Activated CD4-positive, alpha-beta T cell treated with anti-CD3 and anti-CD28 coated beads, Interleukin-2, amount 50 U/mL, for 1 hour (primary cell): Measurements from ENCODE around the gene CTBP1.
"Not testable (repeated sequence)": the region's sequence is repeated elsewhere in the genome, so short reads cannot be mapped to it uniquely, and the experiment has no call there.

Source experiments
- DNase-seq: peaks from one replicate; pipeline ENCODE4 v3.0.0-alpha.2; 2020

CTBP1 gene

GRCh38 chr4:1248245-1249147 is at the start of gene CTBP1:
Gene CTBP1 (minus strand): TSS chr4:1249130. CDS start chr4:1241331, 7,799 bp downstream.
- peak; percentile 78 for DNase-seq

GRCh38 chr4:1298461-1298860 is 49.5 kb upstream of the CTBP1 start:
- no peak for DNase-seq

- no peak for DNase-seq
These were observed 48.8 kb upstream of the CTBP1 start for GRCh38 chr4:1297456-1298325.

DNA sequence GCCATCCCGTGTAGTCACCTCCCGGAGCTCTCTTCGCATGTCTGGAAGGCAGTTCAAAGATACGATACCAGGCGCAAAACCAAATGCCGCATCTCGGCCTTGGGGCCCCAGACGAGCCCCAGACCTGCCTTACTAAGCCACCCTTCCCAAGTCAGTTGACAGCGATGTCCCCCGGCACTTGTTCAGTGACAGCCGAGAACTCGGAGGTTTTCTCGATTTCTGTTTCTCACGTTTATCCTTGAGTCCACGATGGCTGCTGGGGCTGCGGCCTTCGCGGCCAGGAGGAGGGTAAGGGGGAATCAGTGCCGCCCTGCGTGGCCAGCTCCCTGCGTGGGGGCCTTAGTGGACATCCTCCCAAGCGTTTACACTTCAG is 48.1 kb upstream of the CTBP1 start:
- no peak for DNase-seq

DNA sequence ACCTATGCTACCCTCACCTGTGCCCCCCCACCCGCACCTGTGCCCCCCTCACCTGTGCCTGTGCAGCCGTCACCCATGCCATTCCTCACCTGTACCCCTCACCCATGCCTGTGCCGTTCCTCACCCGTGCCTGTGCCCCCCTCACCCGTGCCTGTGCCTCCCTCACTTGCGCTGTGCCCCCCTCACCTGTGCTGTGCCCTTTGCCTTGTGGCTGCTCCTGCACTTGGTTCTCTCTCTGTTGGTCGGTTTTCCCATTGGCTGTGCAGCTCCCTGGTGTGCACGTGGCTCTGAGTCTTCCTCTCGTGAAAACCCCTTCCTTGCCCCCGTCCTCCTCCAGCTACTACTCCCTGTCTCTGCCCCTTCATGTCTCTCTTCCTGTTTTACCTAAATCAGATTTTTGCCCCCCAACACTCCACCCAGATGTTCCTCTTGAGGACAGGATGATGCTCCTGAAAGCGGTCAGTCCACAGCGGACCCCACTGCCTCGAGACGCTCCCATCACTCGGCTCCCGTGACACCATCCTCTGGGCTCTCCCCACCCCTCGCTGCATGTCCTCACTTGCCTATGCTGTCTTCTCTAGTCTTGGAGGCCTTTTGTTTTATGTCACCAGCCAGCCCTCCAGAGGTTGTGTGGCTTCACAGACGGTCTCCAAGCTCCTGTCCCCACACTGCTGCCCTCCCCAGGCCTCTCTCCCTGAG is 47.5 kb upstream of the CTBP1 start:
- DNase-seq: no peak

DNA sequence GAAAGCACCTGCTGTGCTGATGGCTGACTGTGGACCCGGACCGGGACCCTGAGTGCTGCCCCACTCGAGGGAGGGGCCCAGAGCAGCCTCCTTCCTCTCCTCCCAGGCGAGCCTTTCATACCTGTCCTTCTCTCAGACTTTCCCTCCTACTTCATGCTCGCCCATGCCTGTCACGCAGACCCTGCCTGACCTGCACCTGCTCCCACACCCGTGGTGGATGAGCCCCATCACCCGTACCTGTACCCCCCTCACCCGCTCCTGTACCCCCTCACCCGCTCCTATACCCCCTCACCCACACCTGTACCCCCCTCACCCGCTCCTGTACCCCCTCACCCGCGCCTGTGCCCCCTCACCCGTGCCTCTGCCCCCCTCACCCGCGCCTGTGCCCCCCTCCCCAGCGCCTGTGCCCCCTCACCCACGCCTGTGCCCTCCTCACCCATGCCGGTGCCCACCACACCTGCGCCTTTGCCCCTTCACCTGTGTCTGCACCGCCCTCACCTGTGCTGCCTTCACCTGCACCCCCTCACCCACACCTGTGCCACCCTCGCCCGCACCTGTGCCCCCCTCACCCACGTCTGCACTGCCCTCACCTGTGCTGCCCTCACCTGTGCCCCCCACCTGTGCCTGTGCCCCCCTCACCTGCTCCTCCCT is 46.6 kb upstream of the CTBP1 start:
- DNase-seq: no peak

DNA sequence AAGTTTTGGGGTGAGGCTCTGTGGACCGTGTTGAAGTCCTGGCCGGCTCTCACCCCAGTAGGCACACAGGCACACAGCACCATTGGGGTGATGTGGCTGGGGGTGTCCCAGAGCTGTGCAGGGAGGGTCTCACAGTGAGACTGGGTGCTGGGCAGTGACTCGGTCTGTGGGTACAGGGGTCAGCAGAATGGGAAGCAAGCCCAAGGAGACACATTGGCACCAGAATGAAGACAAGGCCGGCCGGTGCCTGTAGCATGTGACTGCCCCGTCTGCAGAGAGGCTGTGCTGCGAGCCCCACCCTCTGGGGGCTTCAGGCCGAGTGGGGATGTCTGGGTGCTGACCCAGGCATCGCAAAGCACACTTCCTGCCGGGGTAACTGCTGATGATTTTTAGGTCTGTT is 46.0 kb upstream of the CTBP1 start:
- no peak for DNase-seq

DNA sequence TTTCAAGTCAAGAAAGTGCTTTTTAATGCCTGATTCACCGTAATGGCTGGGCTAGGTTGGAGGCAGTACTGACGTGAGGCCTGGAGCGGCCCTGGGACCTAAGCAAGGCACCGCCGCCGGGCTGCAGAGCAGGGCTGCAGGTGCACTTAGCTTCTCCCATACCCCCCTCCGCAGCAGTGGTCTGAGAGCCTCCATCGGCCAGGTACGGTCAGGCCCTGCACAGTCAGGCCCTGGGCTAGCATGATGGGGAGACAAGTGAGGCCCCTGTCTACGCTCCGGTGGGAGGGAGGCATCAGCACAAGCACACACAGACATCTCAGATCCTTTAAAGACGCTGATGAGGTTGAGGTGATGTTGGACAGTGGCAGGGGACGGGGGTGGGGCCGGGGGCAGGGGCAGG is 45.5 kb upstream of the CTBP1 start:
- no peak for DNase-seq

GRCh38 chr4:1293991-1294390 is 45.1 kb upstream of the CTBP1 start:
- no peak for DNase-seq

GRCh38 chr4:1293531-1293941 is 44.6 kb upstream of the CTBP1 start:
- DNase-seq: no peak

DNA sequence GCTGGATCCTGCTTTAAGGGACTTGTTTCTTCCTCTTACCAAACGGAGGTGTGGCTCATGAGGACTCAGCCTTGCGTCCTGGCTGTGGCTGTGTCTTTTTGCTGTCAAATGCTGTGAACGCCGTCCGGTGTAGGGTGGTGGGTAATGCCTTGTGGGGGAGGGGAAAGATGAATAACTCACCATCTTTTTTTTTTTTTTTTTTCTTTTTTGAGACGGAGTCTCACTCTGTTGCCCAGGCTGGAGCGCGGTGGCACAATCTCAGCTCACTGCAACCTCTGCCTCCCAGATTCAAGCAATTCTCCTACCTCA is 43.7 kb upstream of the CTBP1 start:
- not testable (repeated sequence) for DNase-seq

GRCh38 chr4:1291996-1292702 is 43.2 kb upstream of the CTBP1 start:
- DNase-seq: no peak

- no peak for DNase-seq
These were observed 42.2 kb upstream of the CTBP1 start for GRCh38 chr4:1291091-1291490.

GRCh38 chr4:1290165-1290977 is 41.4 kb upstream of the CTBP1 start:
- no peak for DNase-seq

DNA sequence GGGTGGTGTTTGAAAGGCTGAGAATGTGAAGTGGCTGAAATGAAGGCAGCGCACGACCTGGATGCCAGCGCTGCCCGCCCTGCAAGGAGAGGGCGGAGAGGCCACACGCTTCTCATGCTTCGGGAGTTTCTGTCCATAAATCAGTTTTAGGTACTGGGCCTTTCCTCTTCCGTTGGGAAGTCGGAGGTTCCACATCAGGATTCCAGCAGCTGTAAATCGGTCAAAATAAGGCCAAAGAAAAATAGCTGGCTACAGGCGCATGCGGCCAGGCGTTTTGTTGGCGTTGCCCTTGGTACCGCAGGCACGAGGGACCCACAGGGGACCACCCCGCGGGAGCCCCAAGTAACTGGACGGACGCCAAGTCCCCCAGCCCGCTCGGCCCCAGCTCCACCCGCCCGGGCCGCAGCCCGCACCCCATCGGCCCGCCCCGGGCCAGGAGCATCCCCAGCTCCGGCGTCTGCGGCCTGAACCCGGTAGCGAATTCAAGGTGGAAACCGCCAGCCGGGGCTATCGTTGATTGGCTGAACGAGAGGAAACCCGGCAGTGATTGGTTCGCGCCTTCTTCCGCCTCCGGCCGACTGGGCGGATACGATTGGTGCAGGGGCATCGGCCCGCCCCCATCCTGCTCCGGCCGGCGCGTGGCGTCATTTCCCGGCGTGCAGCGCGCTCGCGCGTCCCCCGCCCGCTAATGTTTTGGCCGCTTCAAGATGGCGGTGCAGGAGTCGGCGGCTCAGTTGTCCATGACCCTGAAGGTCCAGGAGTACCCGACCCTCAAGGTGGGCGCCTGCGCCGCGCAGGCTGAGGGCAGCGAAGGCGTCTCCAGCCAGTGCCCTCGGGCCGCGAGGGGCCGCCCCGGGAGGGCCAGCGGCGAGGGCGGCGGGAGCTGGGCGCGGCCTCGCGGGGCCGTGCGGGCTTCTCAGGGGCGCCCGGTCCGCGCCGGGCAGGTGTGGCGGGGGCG is 40.6 kb upstream of the CTBP1 start, which contains the start of gene MAEA:
Gene MAEA (plus strand): TSS at position 685 of the 958 bp plus-strand sequence. CDS start 23 bp downstream, at position 708.
- DNase-seq: peak; percentile 96

DNA sequence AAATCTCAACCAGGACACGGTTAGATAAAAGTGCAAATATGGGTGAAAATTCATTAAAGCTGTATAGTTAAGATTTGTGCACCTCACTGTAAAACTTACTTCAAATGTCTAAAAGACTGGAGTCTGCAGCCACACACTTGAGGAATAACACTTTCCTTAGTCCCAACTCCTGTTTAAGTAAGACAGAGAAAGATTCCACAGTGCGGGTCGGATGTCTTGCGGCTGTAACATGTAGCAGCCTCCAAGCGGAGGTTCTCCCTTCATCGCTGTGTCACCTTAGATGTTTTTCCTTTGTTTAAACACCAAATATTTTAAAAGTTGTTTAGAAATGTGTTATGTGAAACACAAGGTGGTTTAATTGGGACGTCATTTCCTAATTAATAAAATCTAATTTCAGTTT is 39.9 kb upstream of the CTBP1 start:
- DNase-seq: no peak

- peak; percentile 47 for DNase-seq
These were observed 37.0 kb upstream of the CTBP1 start for GRCh38 chr4:1285790-1286553.

DNA sequence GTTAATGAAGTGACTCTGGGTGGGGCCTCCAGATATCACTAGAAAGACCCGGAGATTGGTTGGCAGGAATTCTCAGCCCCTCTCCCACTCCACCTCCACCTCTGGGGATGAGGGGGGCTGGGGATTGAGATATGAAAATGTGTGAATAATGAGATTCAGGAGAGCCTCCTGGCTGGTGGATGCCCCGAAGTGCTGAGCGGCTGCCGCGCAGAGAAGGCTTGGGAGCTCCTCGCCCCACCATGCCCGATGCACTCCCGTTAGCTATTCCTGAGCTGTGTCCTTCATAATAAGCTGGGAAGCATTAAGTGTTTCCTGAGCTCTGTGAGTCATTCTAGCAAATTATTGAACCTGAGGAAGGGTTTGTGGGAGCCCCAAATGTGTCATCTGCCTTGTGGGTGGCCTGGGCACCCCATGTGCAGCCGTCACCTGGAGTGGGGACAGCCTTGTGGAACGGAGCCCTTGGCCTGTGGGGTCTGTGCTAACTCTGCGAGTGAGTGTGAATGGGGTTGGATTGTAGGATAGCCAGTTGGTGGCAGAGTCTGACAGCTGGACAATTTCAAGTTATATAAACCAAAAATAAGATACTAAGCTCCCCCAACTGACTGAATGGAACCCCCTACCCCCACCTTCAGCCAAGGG is 36.3 kb upstream of the CTBP1 start:
- DNase-seq: no peak

DNA sequence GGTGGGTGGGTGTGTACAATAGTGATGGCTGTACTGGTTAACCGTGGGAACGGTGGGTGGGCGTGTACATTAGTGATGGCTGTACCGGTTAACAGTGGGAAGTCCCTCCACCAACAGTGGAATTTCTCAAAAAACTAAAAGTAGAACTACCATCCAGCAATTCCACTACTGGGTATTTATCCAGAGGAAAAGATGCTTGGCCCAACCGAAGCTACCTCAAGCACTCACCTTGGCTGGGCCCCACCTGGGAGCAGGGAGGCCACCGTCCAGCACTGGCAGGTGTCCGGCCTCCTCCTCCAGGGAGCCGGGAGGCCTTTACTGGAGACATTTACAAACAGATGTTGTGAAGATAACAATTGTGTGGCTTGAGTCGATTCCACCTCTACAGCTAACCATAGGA is 34.8 kb upstream of the CTBP1 start:
- no peak for DNase-seq
